Measurements from ENCODE around the gene KIF6. TPM values are rescaled to one million over a fixed set of nuclear protein-coding genes. Genes with fewer than 3 reads are reported as not detected.

The KIF6 gene
- total RNA-seq, 1 donor from 2014 or later, result 2.0 TPM

DNA sequence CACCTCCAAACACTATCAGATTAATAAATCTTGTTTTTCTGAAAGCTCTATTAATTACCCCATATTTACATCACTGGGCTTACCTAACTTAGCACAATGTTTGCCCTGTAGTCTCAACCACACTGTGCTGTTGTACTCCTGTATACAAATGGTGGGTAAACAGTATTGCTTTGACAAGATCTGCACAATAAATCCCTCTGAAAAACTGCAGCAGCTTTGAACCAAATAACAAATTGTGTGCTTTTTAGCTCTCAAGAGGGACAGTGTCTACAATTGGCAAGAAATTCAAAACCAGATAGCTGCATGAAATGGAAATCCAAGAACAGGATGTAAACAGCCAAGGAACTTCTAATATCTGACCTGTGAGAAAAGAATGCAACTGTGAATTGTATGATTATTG lies 10.4 kb downstream of the KIF6 start:
- Mint-ChIP-seq H3K36me3 (ENCODE audit: low read depth, unreplicated experiment) (no peaks in the 10 kb centered on the region), H3K27ac (ENCODE audit: unreplicated experiment) (no peak overlapping the region), H3K27me3 (ENCODE audit: low read depth, unreplicated experiment) (no peaks in the 10 kb centered on the region), H3K4me1 (ENCODE audit: low read depth, unreplicated experiment) (peaks cover 7% of the 10 kb centered on the region), H3K4me3 (ENCODE audit: unreplicated experiment) (no peak overlapping the region), H3K9me3 (ENCODE audit: unreplicated experiment) (no peaks in the 10 kb centered on the region)
- H3K4me2 ChIP-seq (ENCODE audit: low read length), result no peak overlapping the region
- no peak overlapping the region for H3K4me3 ChIP-seq (ENCODE audit: insufficient read depth, low read depth, low read length)
- no peaks in the 10 kb centered on the region for H3K9me3 ChIP-seq (ENCODE audit: insufficient read depth, low read depth, low read length)
- no peak overlapping the region for H3K9ac ChIP-seq (ENCODE audit: low read length)
- H2AFZ ChIP-seq (ENCODE audit: low read depth, low read length), result no peak overlapping the region
- H3K4me1 ChIP-seq (ENCODE audit: insufficient read depth, low read length), result no peaks in the 10 kb centered on the region
- DNase-seq (ENCODE audit: low read depth) (no peak), FAIRE-seq (no peak)
- no peaks in the 10 kb centered on the region for H4K20me1 ChIP-seq (ENCODE audit: insufficient read depth, low read length)
- H3K27ac ChIP-seq (ENCODE audit: low read depth, low read length), result no peak overlapping the region
- no peaks in the 10 kb centered on the region for H3K36me3 ChIP-seq (ENCODE audit: insufficient read depth, low read length)
- TF ChIP-seq EZH2 (IDR thresholded peaks at IDR 0.05; ENCODE audit: insufficient read depth, low read length), result no peak
- no peak for TF ChIP-seq CTCF (IDR thresholded peaks at IDR 0.05; ENCODE audit: insufficient read depth, low read depth, low read length)
- H3K27me3 ChIP-seq (ENCODE audit: insufficient read depth, low read length), result no peaks in the 10 kb centered on the region
- H3K79me2 ChIP-seq (ENCODE audit: insufficient read depth, low read length), result no peaks in the 10 kb centered on the region

GRCh38 chr6:39707962-39708683 lies 17.1 kb downstream of the KIF6 start:
- H3K9ac ChIP-seq (ENCODE audit: low read length), result no peak overlapping the region
- H3K79me2 ChIP-seq (ENCODE audit: insufficient read depth, low read length), result no peaks in the 10 kb centered on the region
- no peak overlapping the region for H2AFZ ChIP-seq (ENCODE audit: low read depth, low read length)
- Mint-ChIP-seq H3K4me3 (ENCODE audit: unreplicated experiment) (no peak overlapping the region), H3K27me3 (ENCODE audit: low read depth, unreplicated experiment) (peaks cover 2% of the 10 kb centered on the region), H3K36me3 (ENCODE audit: low read depth, unreplicated experiment) (no peaks in the 10 kb centered on the region), H3K9me3 (ENCODE audit: unreplicated experiment) (no peaks in the 10 kb centered on the region), H3K27ac (ENCODE audit: unreplicated experiment) (no peak overlapping the region), H3K4me1 (ENCODE audit: low read depth, unreplicated experiment) (peaks cover 5% of the 10 kb centered on the region)
- H3K9me3 ChIP-seq (ENCODE audit: insufficient read depth, low read depth, low read length), result no peaks in the 10 kb centered on the region
- FAIRE-seq (no peak), DNase-seq (ENCODE audit: low read depth) (peak; percentile 21)
- H3K4me1 ChIP-seq (ENCODE audit: insufficient read depth, low read length), result no peaks in the 10 kb centered on the region
- H3K27me3 ChIP-seq (ENCODE audit: insufficient read depth, low read length), result no peaks in the 10 kb centered on the region
- H3K4me2 ChIP-seq (ENCODE audit: low read length), result no peak overlapping the region
- H3K36me3 ChIP-seq (ENCODE audit: insufficient read depth, low read length), result no peaks in the 10 kb centered on the region
- TF ChIP-seq EZH2 (IDR thresholded peaks at IDR 0.05; ENCODE audit: insufficient read depth, low read length), result no peak
- TF ChIP-seq CTCF (IDR thresholded peaks at IDR 0.05; ENCODE audit: insufficient read depth, low read depth, low read length), result no peak
- no peaks in the 10 kb centered on the region for H4K20me1 ChIP-seq (ENCODE audit: insufficient read depth, low read length)
- H3K27ac ChIP-seq (ENCODE audit: low read depth, low read length), result no peak overlapping the region
- no peak overlapping the region for H3K4me3 ChIP-seq (ENCODE audit: insufficient read depth, low read depth, low read length)

- Histone ChIP-seq H3K9me3 (ENCODE audit: insufficient read depth, low read depth, low read length) (no peaks in the 10 kb centered on the region), H3K36me3 (ENCODE audit: insufficient read depth, low read length) (no peaks in the 10 kb centered on the region), H3K27me3 (ENCODE audit: insufficient read depth, low read length) (no peaks in the 10 kb centered on the region), H3K27ac (ENCODE audit: low read depth, low read length) (no peak overlapping the region), H3K4me2 (ENCODE audit: low read length) (no peak overlapping the region), H3K4me1 (ENCODE audit: insufficient read depth, low read length) (no peaks in the 10 kb centered on the region), H2AFZ (ENCODE audit: low read depth, low read length) (no peak overlapping the region), H4K20me1 (ENCODE audit: insufficient read depth, low read length) (no peaks in the 10 kb centered on the region), H3K4me3 (ENCODE audit: insufficient read depth, low read depth, low read length) (no peak overlapping the region), H3K9ac (ENCODE audit: low read length) (no peak overlapping the region), H3K79me2 (ENCODE audit: insufficient read depth, low read length) (no peaks in the 10 kb centered on the region)
- Mint-ChIP-seq H3K4me3 (ENCODE audit: unreplicated experiment) (no peak overlapping the region), H3K27me3 (ENCODE audit: low read depth, unreplicated experiment) (peaks cover 2% of the 10 kb centered on the region), H3K27ac (ENCODE audit: unreplicated experiment) (no peak overlapping the region), H3K36me3 (ENCODE audit: low read depth, unreplicated experiment) (no peaks in the 10 kb centered on the region), H3K4me1 (ENCODE audit: low read depth, unreplicated experiment) (peaks cover 3% of the 10 kb centered on the region), H3K9me3 (ENCODE audit: unreplicated experiment) (no peaks in the 10 kb centered on the region)
- FAIRE-seq (no peak), DNase-seq (ENCODE audit: low read depth) (no peak)
- TF ChIP-seq CTCF (IDR thresholded peaks at IDR 0.05; ENCODE audit: insufficient read depth, low read depth, low read length) (no peak), EZH2 (IDR thresholded peaks at IDR 0.05; ENCODE audit: insufficient read depth, low read length) (no peak)
Observed at GRCh38 chr6:39706819-39707335, 18.3 kb downstream of the KIF6 start.
